Cardiac muscle cell (in vitro differentiated cells and primary cell): ENCODE data around the gene GNA15. TPM values are rescaled to one million over a fixed set of nuclear protein-coding genes. Genes with fewer than 3 reads are reported as not detected.

ENCODE experiments used
- DNase-seq, 2 donors: peaks; one replicate each; pipeline versions ENCODE4 v3.0.0 to v3.0.0-alpha.2; 2010 to 2017; ENCODE audit warnings: low read depth in 1 of 2, low spot score in 1 of 2
- H3K27ac ChIP-seq: fragments of 200-600 bp; sonication (generic); 2 replicates; pipeline ENCODE4 v1.5.1; 2016
- H3K27me3 ChIP-seq: fragments of 200-600 bp; sonication (generic); 2 replicates; pipeline ENCODE4 v1.6.0; 2016; ENCODE audit warnings: control low read depth
- H3K36me3 ChIP-seq: fragments of 200-600 bp; sonication (generic); 2 replicates; pipeline ENCODE4 v1.5.1; 2016; ENCODE audit warnings: control low read depth
- H3K4me1 ChIP-seq: fragments of 200-600 bp; sonication (generic); 2 replicates; pipeline ENCODE4 v1.8.1; 2017; ENCODE audit warnings: low read depth, mild to moderate bottlenecking, mixed run types
- H3K4me3 ChIP-seq: fragments of 200-600 bp; sonication (generic); 2 replicates; pipeline ENCODE4 v1.5.1; 2016; ENCODE audit warnings: mild to moderate bottlenecking
- H3K9me3 ChIP-seq: fragments of 200-600 bp; sonication (generic); 2 replicates; pipeline ENCODE4 v1.5.1; 2017; ENCODE audit warnings: low read depth, mild to moderate bottlenecking, control low read depth
- polyA plus RNA-seq: library from polyadenylated mRNA; unstranded; fragments of >200 nt; fragmentation: Nextera tagmentation; extraction: Ambion mirVana; gene quantifications from 2 replicates; pipeline ENCODE4 v1.2.1, GENCODE V29; 2016
- total RNA-seq: library from RNA; depleted of rRNA; stranded (reverse); fragments of >200 nt; gene quantifications from 2 replicates; pipeline ENCODE4 v1.2.3, GENCODE V29; 2016
- TF ChIP-seq, protein P1 (sequence below): IDR thresholded peaks from 2 replicates; pipeline ENCODE4 v1.5.1; 2012; ENCODE audit warnings: low read depth, mild to moderate bottlenecking, low read length

GNA15 gene
- total and polyA plus RNA-seq, 2 experiments from 2014 or later, result 0.12 TPM; not detected in 1

GRCh38 chr19:3136684-3137055 lies 837 bp downstream of the GNA15 start:
- H3K4me1 ChIP-seq, result no peaks in the 10 kb centered on the region
- DNase-seq, result no peak
- H3K4me3 ChIP-seq, result no peak overlapping the region
- H3K27me3 ChIP-seq, result no peaks in the 10 kb centered on the region
- no peak overlapping the region for H3K27ac ChIP-seq
- no peaks in the 10 kb centered on the region for H3K9me3 ChIP-seq
- H3K36me3 ChIP-seq, result no peaks in the 10 kb centered on the region
- TF ChIP-seq, protein P1, sequence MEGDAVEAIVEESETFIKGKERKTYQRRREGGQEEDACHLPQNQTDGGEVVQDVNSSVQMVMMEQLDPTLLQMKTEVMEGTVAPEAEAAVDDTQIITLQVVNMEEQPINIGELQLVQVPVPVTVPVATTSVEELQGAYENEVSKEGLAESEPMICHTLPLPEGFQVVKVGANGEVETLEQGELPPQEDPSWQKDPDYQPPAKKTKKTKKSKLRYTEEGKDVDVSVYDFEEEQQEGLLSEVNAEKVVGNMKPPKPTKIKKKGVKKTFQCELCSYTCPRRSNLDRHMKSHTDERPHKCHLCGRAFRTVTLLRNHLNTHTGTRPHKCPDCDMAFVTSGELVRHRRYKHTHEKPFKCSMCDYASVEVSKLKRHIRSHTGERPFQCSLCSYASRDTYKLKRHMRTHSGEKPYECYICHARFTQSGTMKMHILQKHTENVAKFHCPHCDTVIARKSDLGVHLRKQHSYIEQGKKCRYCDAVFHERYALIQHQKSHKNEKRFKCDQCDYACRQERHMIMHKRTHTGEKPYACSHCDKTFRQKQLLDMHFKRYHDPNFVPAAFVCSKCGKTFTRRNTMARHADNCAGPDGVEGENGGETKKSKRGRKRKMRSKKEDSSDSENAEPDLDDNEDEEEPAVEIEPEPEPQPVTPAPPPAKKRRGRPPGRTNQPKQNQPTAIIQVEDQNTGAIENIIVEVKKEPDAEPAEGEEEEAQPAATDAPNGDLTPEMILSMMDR, result no peak

GRCh38 chr19:3137119-3137518 lies 1.3 kb downstream of the GNA15 start:
- Histone ChIP-seq H3K27ac (no peak overlapping the region), H3K4me3 (no peak overlapping the region)
- TF ChIP-seq, protein P1, result no peak

GRCh38 chr19:3138268-3138667 lies 2.4 kb downstream of the GNA15 start:
- Histone ChIP-seq H3K4me1 (no peaks in the 10 kb centered on the region), H3K27ac (no peak overlapping the region), H3K4me3 (no peak overlapping the region), H3K9me3 (no peaks in the 10 kb centered on the region), H3K36me3 (no peaks in the 10 kb centered on the region), H3K27me3 (no peaks in the 10 kb centered on the region)
- TF ChIP-seq, protein P1, result no peak
- DNase-seq, result no peak

More at GRCh38 chr19:3137119-3137518, 1.3 kb downstream of the GNA15 start:
- Histone ChIP-seq H3K27me3 (no peaks in the 10 kb centered on the region), H3K36me3 (no peaks in the 10 kb centered on the region), H3K4me1 (no peaks in the 10 kb centered on the region), H3K9me3 (no peaks in the 10 kb centered on the region)
- DNase-seq, result peak in 1 of 2 donors; percentile 76

DNA sequence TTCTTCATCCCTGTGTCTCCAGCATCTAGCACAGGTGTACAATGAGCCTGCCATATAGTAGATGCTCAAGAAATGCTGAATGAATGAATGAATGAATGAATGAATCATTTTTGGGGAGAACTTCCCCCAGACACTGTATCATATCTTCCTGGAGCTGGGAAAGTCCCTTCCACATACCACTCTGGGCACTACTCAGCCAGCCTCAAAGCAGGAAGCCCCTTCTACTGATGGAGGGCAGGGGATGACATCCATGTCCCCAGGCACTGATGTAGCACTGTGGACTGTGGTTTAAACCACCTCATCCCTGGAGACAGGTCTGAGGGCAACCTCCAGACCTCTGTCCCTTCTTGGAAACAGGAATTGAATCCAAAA lies 4.8 kb downstream of the GNA15 start:
- TF ChIP-seq, protein P1, result no peak
- no peaks in the 10 kb centered on the region for H3K36me3 ChIP-seq
- DNase-seq, result no peak
- no peaks in the 10 kb centered on the region for H3K4me1 ChIP-seq
- H3K27ac ChIP-seq, result no peak overlapping the region
- no peaks in the 10 kb centered on the region for H3K27me3 ChIP-seq
- no peaks in the 10 kb centered on the region for H3K9me3 ChIP-seq
- H3K4me3 ChIP-seq, result no peak overlapping the region

DNA sequence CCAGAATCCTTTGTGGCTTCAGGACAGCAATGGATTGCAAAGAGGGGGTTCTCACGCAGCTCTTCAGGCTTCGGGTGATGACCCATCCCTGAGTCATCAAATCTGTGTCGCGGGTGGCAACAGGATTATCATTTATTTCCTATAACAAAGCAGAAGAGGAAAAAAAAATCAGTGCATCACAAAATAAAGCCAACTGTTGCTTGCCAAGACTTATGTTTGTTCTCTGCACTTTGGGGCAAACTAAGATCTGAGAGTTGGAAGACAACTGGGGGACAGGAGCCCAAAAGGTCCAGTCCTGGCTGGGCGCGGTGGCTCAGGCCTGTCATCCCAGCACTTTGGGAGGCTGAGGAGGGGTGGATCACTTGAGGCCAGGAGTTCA lies 6.4 kb downstream of the GNA15 start:
- H3K36me3 ChIP-seq, result no peaks in the 10 kb centered on the region
- TF ChIP-seq, protein P1, result no peak
- no peak overlapping the region for H3K4me3 ChIP-seq
- H3K4me1 ChIP-seq, result no peaks in the 10 kb centered on the region
- no peak overlapping the region for H3K27ac ChIP-seq
- H3K27me3 ChIP-seq, result no peaks in the 10 kb centered on the region
- peak in 1 of 2 donors; percentile 76 for DNase-seq
- no peaks in the 10 kb centered on the region for H3K9me3 ChIP-seq

GRCh38 chr19:3142781-3143337 lies 7.0 kb downstream of the GNA15 start:
- TF ChIP-seq, protein P1, result no peak
- H3K36me3 ChIP-seq, result no peaks in the 10 kb centered on the region
- H3K27me3 ChIP-seq, result no peaks in the 10 kb centered on the region
- H3K4me3 ChIP-seq, result no peak overlapping the region
- no peaks in the 10 kb centered on the region for H3K4me1 ChIP-seq
- no peak for DNase-seq
- no peak overlapping the region for H3K27ac ChIP-seq
- H3K9me3 ChIP-seq, result no peaks in the 10 kb centered on the region
